HepG2 (cell line): ENCODE data around the gene CDH2.

Experiments used
- CENPX ChIP-seq: sonication (generic); formaldehyde crosslinking; IDR thresholded peaks from 2 replicates; pipeline ENCODE4 v1.9.0; 2021; ENCODE audit warnings: mild to moderate bottlenecking, missing genetic modification reagents, moderate library complexity
- CTCF ChIP-seq: sonication (generic); formaldehyde crosslinking; IDR thresholded peaks from 2 replicates; pipeline ENCODE4 v1.5.0; 2020; ENCODE audit warnings: mild to moderate bottlenecking, missing genetic modification reagents, moderate library complexity
- GMEB1 ChIP-seq: sonication (generic); formaldehyde crosslinking; IDR thresholded peaks from 2 replicates; pipeline ENCODE4 v1.5.1; 2020; ENCODE audit warnings: missing genetic modification reagents, mild to moderate bottlenecking, borderline replicate concordance
- HINFP ChIP-seq: sonication (generic); formaldehyde crosslinking; IDR thresholded peaks from 2 replicates; pipeline ENCODE4 v1.4.0; 2020; ENCODE audit warnings: low read depth, mild to moderate bottlenecking, missing genetic modification reagents
- HNRNPLL ChIP-seq: fragments of 200-400 bp; formaldehyde crosslinking; IDR thresholded peaks from 2 replicates; pipeline ENCODE4 v1.6.1; 2017; ENCODE audit warnings: mild to moderate bottlenecking, low read depth, low read length; ENCODE audit not compliant: poor library complexity, severe bottlenecking
- MAX ChIP-seq: IDR thresholded peaks from 2 replicates; pipeline ENCODE4 v1.6.1; 2012; ENCODE audit warnings: inconsistent platforms
- MXI1 ChIP-seq: IDR thresholded peaks from 3 replicates; pipeline ENCODE4 v1.6.1; 2012; ENCODE audit warnings: low read depth, low read length, inconsistent platforms, borderline replicate concordance
- NFATC3 ChIP-seq: sonication (generic); formaldehyde crosslinking; IDR thresholded peaks from 2 replicates; pipeline ENCODE4 v1.5.1; 2020; ENCODE audit warnings: mild to moderate bottlenecking, missing genetic modification reagents
- SMC3 ChIP-seq: IDR thresholded peaks from 2 replicates; pipeline ENCODE4 v1.6.1; 2011; ENCODE audit warnings: low read length, improper control_type of control experiment
- ZBTB20 ChIP-seq: sonication (generic); formaldehyde crosslinking; IDR thresholded peaks from 2 replicates; pipeline ENCODE4 v1.8.1; 2023; ENCODE audit warnings: missing genetic modification reagents, low read depth, mild to moderate bottlenecking, borderline replicate concordance
- ZKSCAN8 ChIP-seq: IDR thresholded peaks from 2 replicates; pipeline ENCODE4 v1.6.1; 2016; ENCODE audit warnings: borderline replicate concordance, missing genetic modification reagents, missing compliant biosample characterization
- ZNF20 ChIP-seq: sonication (generic); formaldehyde crosslinking; IDR thresholded peaks from 2 replicates; pipeline ENCODE4 v1.4.0; 2020; ENCODE audit warnings: mild to moderate bottlenecking, moderate library complexity, missing genetic modification reagents
- ZNF513 ChIP-seq: sonication (generic); formaldehyde crosslinking; conservative IDR thresholded peaks from 2 replicates; pipeline ENCODE4 v1.5.0; 2020; ENCODE audit warnings: missing genetic modification reagents
- ZNF766 ChIP-seq: sonication (generic); formaldehyde crosslinking; IDR thresholded peaks from 2 replicates; pipeline ENCODE4 v1.5.0; 2020; ENCODE audit warnings: missing genetic modification reagents, borderline replicate concordance

GRCh38 chr18:28007841-28008240 lies 169.1 kb downstream of the CDH2 start:
- TF ChIP-seq ZKSCAN8 (CRISPR knock-in tag): no peak
- TF ChIP-seq HINFP (CRISPR knock-in tag): no peak
- no peak for TF ChIP-seq HNRNPLL
- no peak for TF ChIP-seq GMEB1 (CRISPR knock-in tag)
- TF ChIP-seq CENPX: no peak
- TF ChIP-seq NFATC3: no peak
- no peak for TF ChIP-seq ZNF20 (CRISPR knock-in tag)
- no peak for TF ChIP-seq SMC3
- no peak for TF ChIP-seq CTCF (CRISPR knock-in tag)
- TF ChIP-seq ZBTB20 (CRISPR knock-in tag): no peak
- no peak for TF ChIP-seq MXI1
- TF ChIP-seq MAX: no peak
- TF ChIP-seq ZNF513 (CRISPR knock-in tag): no peak
- no peak for TF ChIP-seq ZNF766 (CRISPR knock-in tag)
